Measurements from ENCODE around the gene LHPP. TPM values are rescaled to one million over a fixed set of nuclear protein-coding genes. Genes with fewer than 3 reads are reported as not detected.

LHPP gene
- total and polyA plus RNA-seq, 2 donors (not counting 1 experiment from before 2014, with no cell fraction given), result 10.2 to 15.6 TPM

GRCh38 chr10:124453960-124454610, 7.5 kb upstream of the LHPP start:
- Histone ChIP-seq H3K27ac (ENCODE audit: insufficient read depth, low read length) (no peak overlapping the region), H3K4me2 (ENCODE audit: extremely low read depth, insufficient read depth, low read length) (no peak overlapping the region), H3K27me3 (ENCODE audit: control insufficient read depth, insufficient read depth, low read length) (peaks cover 57% of the 10 kb centered on the region), H3K4me1 (ENCODE audit: control insufficient read depth, extremely low read depth, insufficient read depth, low read length) (no peaks in the 10 kb centered on the region), H3K9ac (ENCODE audit: insufficient read depth, low read length) (no peak overlapping the region), H2AFZ (ENCODE audit: low read length) (no peak overlapping the region), H3K9me3 (ENCODE audit: control insufficient read depth, insufficient read depth, low read depth, low read length) (no peaks in the 10 kb centered on the region), H3K36me3 (ENCODE audit: control insufficient read depth, insufficient read depth, low read length) (no peaks in the 10 kb centered on the region), H3K79me2 (ENCODE audit: control insufficient read depth, insufficient read depth, low read length) (no peaks in the 10 kb centered on the region), H4K20me1 (ENCODE audit: control insufficient read depth, extremely low read depth, insufficient read depth, low read length) (no peaks in the 10 kb centered on the region), H3K4me3 (replicated peaks in 1 of 4; ENCODE audit: control extremely low read depth in 1 of 4, insufficient read depth in 1 of 4, low read depth in 3 of 4, low read length in 4 of 4) (no peak overlapping the region)
- DNase-seq (ENCODE audit: low read depth in 2 of 2), result no peak
- TF ChIP-seq EZH2 (IDR thresholded peaks at IDR 0.05; ENCODE audit: low read length, missing control alignments), result no peak
- TF ChIP-seq CTCF (conservative IDR thresholded peaks at IDR 0.05 in 1 of 2, IDR thresholded peaks at IDR 0.05 in 1 of 2; ENCODE audit: low read depth in 1 of 2, low read length in 2 of 2), result no peak

GRCh38 chr10:124455441-124455840, 6.2 kb upstream of the LHPP start:
- Histone ChIP-seq H3K9me3 (ENCODE audit: control insufficient read depth, insufficient read depth, low read depth, low read length) (no peaks in the 10 kb centered on the region), H3K27me3 (ENCODE audit: control insufficient read depth, insufficient read depth, low read length) (peaks cover 46% of the 10 kb centered on the region), H3K36me3 (ENCODE audit: control insufficient read depth, insufficient read depth, low read length) (no peaks in the 10 kb centered on the region), H2AFZ (ENCODE audit: low read length) (no peak overlapping the region), H3K4me2 (ENCODE audit: extremely low read depth, insufficient read depth, low read length) (no peak overlapping the region), H4K20me1 (ENCODE audit: control insufficient read depth, extremely low read depth, insufficient read depth, low read length) (no peaks in the 10 kb centered on the region), H3K27ac (ENCODE audit: insufficient read depth, low read length) (no peak overlapping the region), H3K9ac (ENCODE audit: insufficient read depth, low read length) (no peak overlapping the region), H3K4me1 (ENCODE audit: control insufficient read depth, extremely low read depth, insufficient read depth, low read length) (no peaks in the 10 kb centered on the region), H3K79me2 (ENCODE audit: control insufficient read depth, insufficient read depth, low read length) (no peaks in the 10 kb centered on the region), H3K4me3 (replicated peaks in 1 of 4; ENCODE audit: control extremely low read depth in 1 of 4, insufficient read depth in 1 of 4, low read depth in 3 of 4, low read length in 4 of 4) (no peak overlapping the region)
- no peak for DNase-seq (ENCODE audit: low read depth in 2 of 2)
- TF ChIP-seq CTCF (conservative IDR thresholded peaks at IDR 0.05 in 1 of 2, IDR thresholded peaks at IDR 0.05 in 1 of 2; ENCODE audit: low read depth in 1 of 2, low read length in 2 of 2) (no peak), EZH2 (IDR thresholded peaks at IDR 0.05; ENCODE audit: low read length, missing control alignments) (no peak)

- Histone ChIP-seq H3K4me3 (replicated peaks in 1 of 4; ENCODE audit: control extremely low read depth in 1 of 4, insufficient read depth in 1 of 4, low read depth in 3 of 4, low read length in 4 of 4) (no peak overlapping the region), H3K4me1 (ENCODE audit: control insufficient read depth, extremely low read depth, insufficient read depth, low read length) (no peaks in the 10 kb centered on the region)
These were observed 3.1 kb upstream of the LHPP start for GRCh38 chr10:124458473-124458872.

More at GRCh38 chr10:124458473-124458872, 3.1 kb upstream of the LHPP start:
- Histone ChIP-seq H3K27me3 (ENCODE audit: control insufficient read depth, insufficient read depth, low read length) (peaks cover 33% of the 10 kb centered on the region), H3K79me2 (ENCODE audit: control insufficient read depth, insufficient read depth, low read length) (no peaks in the 10 kb centered on the region), H2AFZ (ENCODE audit: low read length) (no peak overlapping the region), H3K9ac (ENCODE audit: insufficient read depth, low read length) (no peak overlapping the region), H4K20me1 (ENCODE audit: control insufficient read depth, extremely low read depth, insufficient read depth, low read length) (no peaks in the 10 kb centered on the region), H3K9me3 (ENCODE audit: control insufficient read depth, insufficient read depth, low read depth, low read length) (no peaks in the 10 kb centered on the region), H3K4me2 (ENCODE audit: extremely low read depth, insufficient read depth, low read length) (no peak overlapping the region), H3K36me3 (ENCODE audit: control insufficient read depth, insufficient read depth, low read length) (no peaks in the 10 kb centered on the region), H3K27ac (ENCODE audit: insufficient read depth, low read length) (no peak overlapping the region)
- TF ChIP-seq EZH2 (IDR thresholded peaks at IDR 0.05; ENCODE audit: low read length, missing control alignments) (no peak), CTCF (conservative IDR thresholded peaks at IDR 0.05 in 1 of 2, IDR thresholded peaks at IDR 0.05 in 1 of 2; ENCODE audit: low read depth in 1 of 2, low read length in 2 of 2) (no peak)
- DNase-seq (ENCODE audit: low read depth in 2 of 2), result no peak
